K562 (cell line): Measurements from ENCODE around the gene DHRS3. TPM values are rescaled to one million over a fixed set of nuclear protein-coding genes. Genes with fewer than 3 reads are reported as not detected.

Experiments used
- BDP1 ChIP-seq: IDR thresholded peaks from 3 replicates; pipeline ENCODE4 v1.6.1; 2011; ENCODE audit not compliant: insufficient read length, insufficient read depth
- DIDO1 ChIP-seq: fragments of 450-650 bp; IDR thresholded peaks from 2 replicates; pipeline ENCODE4 v1.6.1; 2016; ENCODE audit warnings: low read depth, missing biosample characterization, missing genetic modification characterization
- KAT7 ChIP-seq: sonication (generic); formaldehyde crosslinking; IDR thresholded peaks from 2 replicates; pipeline ENCODE4 v1.8.0; 2022; ENCODE audit warnings: missing genetic modification reagents, mild to moderate bottlenecking, borderline replicate concordance
- LARP7 ChIP-seq: fragments of 450-650 bp; IDR thresholded peaks from 2 replicates; pipeline ENCODE4 v1.6.1; 2016
- MTA2 ChIP-seq: fragments of 450-650 bp; IDR thresholded peaks from 2 replicates; pipeline ENCODE4 v1.6.1; 2016; ENCODE audit warnings: low read depth
- TFE3 ChIP-seq: fragments of 450-650 bp; formaldehyde crosslinking; IDR thresholded peaks from 2 replicates; pipeline ENCODE4 v1.4.0; 2020; ENCODE audit warnings: mild to moderate bottlenecking, mixed read lengths
- ZNF133 ChIP-seq: fragments of 250-450 bp; sonication (Bioruptor Pico); IDR thresholded peaks from 2 replicates; pipeline ENCODE4 v1.4.0; 2020; ENCODE audit warnings: mild to moderate bottlenecking
- ZNF444 ChIP-seq: fragments of 250-450 bp; sonication (Bioruptor Pico); IDR thresholded peaks from 2 replicates; pipeline ENCODE4 v1.4.0; 2020; ENCODE audit warnings: mild to moderate bottlenecking, moderate library complexity
- polyA plus RNA-seq, 8 experiments: library from polyadenylated mRNA; depleted of rRNA in 4 of 8; stranded (reverse) in 5 of 8; unstranded in 3 of 8; fragments of >200 nt; fragmentation: Nextera tagmentation in 2 of 8; fragmentation: Illumina TruSeq in 1 of 8; extraction: Ambion mirVana in 2 of 8; extraction: Trizol in 1 of 8; gene quantifications; 2 replicates each; pipeline versions ENCODE4 v1.2.1 to v1.2.3, GENCODE V29; 2011 to 2014; ENCODE audit warnings: inconsistent platforms in 1 of 8, missing spikeins in 1 of 8
- total RNA-seq, 7 experiments: library from RNA; depleted of rRNA in 6 of 7; stranded (reverse); fragments of >200 nt in 6 of 7; fragmentation: Illumina TruSeq in 2 of 7; extraction: Trizol in 2 of 7; gene quantifications; 2 replicates each; pipeline versions ENCODE4 v1.2.1 to v1.2.3, GENCODE V29; 2011 to 2021; ENCODE audit warnings: low replicate concordance in 1 of 7
- TF ChIP-seq, protein P1 (sequence below): fragments of 250-450 bp; sonication (Bioruptor Pico); IDR thresholded peaks from 2 replicates; pipeline ENCODE4 v1.9.0; 2021; ENCODE audit warnings: mild to moderate bottlenecking, inconsistent platforms
- TF ChIP-seq, protein P2 (sequence below): fragments of 450-650 bp; formaldehyde crosslinking; IDR thresholded peaks from 2 replicates; pipeline ENCODE4 v1.4.0; 2020; ENCODE audit warnings: mild to moderate bottlenecking, moderate library complexity

DHRS3 gene
- total and polyA plus RNA-seq, 9 of the 15 experiments (the other 6 are each of a cell fraction or from before 2014, with no cell fraction given), result 21.0 to 116 (median 58.7) TPM

DNA sequence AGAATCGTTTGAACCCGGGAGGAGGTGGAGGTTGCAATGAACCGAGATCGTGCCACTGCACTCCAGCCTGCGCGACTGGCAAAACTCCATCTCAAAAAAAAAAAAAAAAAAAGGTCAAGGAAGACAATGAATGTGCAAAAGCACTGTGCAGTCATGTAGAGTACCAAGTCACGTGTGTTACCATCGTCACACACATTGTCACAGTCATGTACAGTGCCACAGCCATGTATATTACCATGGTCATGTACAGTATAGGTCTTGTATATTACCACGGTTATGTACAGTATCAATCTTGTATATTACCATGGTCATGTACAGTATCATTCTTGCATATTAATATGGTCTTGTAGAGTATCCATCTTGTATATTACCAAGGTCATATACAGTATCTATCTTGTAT is 13.0 kb downstream of the DHRS3 start (continued):
- TF ChIP-seq KAT7 (CRISPR knock-in tag), result no peak
- TF ChIP-seq, protein P1, sequence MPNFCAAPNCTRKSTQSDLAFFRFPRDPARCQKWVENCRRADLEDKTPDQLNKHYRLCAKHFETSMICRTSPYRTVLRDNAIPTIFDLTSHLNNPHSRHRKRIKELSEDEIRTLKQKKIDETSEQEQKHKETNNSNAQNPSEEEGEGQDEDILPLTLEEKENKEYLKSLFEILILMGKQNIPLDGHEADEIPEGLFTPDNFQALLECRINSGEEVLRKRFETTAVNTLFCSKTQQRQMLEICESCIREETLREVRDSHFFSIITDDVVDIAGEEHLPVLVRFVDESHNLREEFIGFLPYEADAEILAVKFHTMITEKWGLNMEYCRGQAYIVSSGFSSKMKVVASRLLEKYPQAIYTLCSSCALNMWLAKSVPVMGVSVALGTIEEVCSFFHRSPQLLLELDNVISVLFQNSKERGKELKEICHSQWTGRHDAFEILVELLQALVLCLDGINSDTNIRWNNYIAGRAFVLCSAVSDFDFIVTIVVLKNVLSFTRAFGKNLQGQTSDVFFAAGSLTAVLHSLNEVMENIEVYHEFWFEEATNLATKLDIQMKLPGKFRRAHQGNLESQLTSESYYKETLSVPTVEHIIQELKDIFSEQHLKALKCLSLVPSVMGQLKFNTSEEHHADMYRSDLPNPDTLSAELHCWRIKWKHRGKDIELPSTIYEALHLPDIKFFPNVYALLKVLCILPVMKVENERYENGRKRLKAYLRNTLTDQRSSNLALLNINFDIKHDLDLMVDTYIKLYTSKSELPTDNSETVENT (CRISPR knock-in tag), result no peak
- no peak for TF ChIP-seq BDP1
- TF ChIP-seq MTA2, result no peak
- TF ChIP-seq ZNF444 (CRISPR knock-in tag), result no peak
- TF ChIP-seq, protein P2, sequence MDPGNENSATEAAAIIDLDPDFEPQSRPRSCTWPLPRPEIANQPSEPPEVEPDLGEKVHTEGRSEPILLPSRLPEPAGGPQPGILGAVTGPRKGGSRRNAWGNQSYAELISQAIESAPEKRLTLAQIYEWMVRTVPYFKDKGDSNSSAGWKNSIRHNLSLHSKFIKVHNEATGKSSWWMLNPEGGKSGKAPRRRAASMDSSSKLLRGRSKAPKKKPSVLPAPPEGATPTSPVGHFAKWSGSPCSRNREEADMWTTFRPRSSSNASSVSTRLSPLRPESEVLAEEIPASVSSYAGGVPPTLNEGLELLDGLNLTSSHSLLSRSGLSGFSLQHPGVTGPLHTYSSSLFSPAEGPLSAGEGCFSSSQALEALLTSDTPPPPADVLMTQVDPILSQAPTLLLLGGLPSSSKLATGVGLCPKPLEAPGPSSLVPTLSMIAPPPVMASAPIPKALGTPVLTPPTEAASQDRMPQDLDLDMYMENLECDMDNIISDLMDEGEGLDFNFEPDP (CRISPR knock-in tag), result no peak
- no peak for TF ChIP-seq ZNF133 (CRISPR knock-in tag)
- no peak for TF ChIP-seq DIDO1 (tag)
- TF ChIP-seq LARP7, result 0 out of 2 replicates have a peak, but pooled peaks have one; percentile 4
- TF ChIP-seq TFE3, result no peak
